HUES48 (cell line): ENCODE results near the gene RMND5B.

Experiments used
- H3K27ac ChIP-seq: one replicate; pipeline ENCODE4 v1.7.0; 2013; ENCODE audit warnings: low read depth, low read length, inconsistent platforms
- H3K27me3 ChIP-seq: 2 replicates; pipeline ENCODE4 v1.6.1; 2013; ENCODE audit warnings: mild to moderate bottlenecking, low read length; ENCODE audit not compliant: control insufficient read depth, insufficient read depth
- H3K36me3 ChIP-seq: 2 replicates; pipeline ENCODE4 v1.6.1; 2013; ENCODE audit warnings: low read length; ENCODE audit not compliant: control insufficient read depth, insufficient read depth
- H3K4me1 ChIP-seq: 2 replicates; pipeline ENCODE4 v1.6.1; 2013; ENCODE audit warnings: mild to moderate bottlenecking, low read length; ENCODE audit not compliant: control insufficient read depth, insufficient read depth
- H3K4me3 ChIP-seq: 2 replicates; pipeline ENCODE4 v1.5.1; 2013; ENCODE audit warnings: mild to moderate bottlenecking, low read depth, low read length
- H3K9ac ChIP-seq: 2 replicates; pipeline ENCODE4 v1.6.1; 2013; ENCODE audit warnings: mild to moderate bottlenecking, low read depth, low read length, moderate library complexity
- H3K9me3 ChIP-seq: 2 replicates; pipeline ENCODE4 v1.6.1; 2013; ENCODE audit warnings: low read length; ENCODE audit not compliant: control insufficient read depth, insufficient read depth

RMND5B gene

GRCh38 chr5:178153530-178154340 lies 22.9 kb downstream of the RMND5B start, which contains the start of gene NHP2:
TSS of gene NHP2 (minus strand) at chr5:178153885. CDS start at chr5:178153817, 68 bp downstream.
- Histone ChIP-seq H3K9me3 (no peaks in the 10 kb centered on the region), H3K4me1 (no peaks in the 10 kb centered on the region; the same call in 1 of the 2 replicates), H3K9ac (peak within 1 kb of the TSS; percentile 82), H3K36me3 (peaks cover 38% of the 10 kb centered on the region), H3K27ac (peak within 1 kb of the TSS; percentile 76), H3K4me3 (peak within 1 kb of the TSS; percentile 89), H3K27me3 (no peaks in the 10 kb centered on the region)

- peaks cover 24% of the 10 kb centered on the region for H3K36me3 ChIP-seq
- no peak overlapping the region for H3K4me3 ChIP-seq
- H3K4me1 ChIP-seq, result no peaks in the 10 kb centered on the region; the same call in 1 of the 2 replicates
- H3K9me3 ChIP-seq, result no peaks in the 10 kb centered on the region
- H3K27me3 ChIP-seq, result no peaks in the 10 kb centered on the region
- H3K9ac ChIP-seq, result no peak overlapping the region
- no peak overlapping the region for H3K27ac ChIP-seq
Measured at GRCh38 chr5:178155065-178155464, 24.3 kb downstream of the RMND5B start.

- H3K4me1 ChIP-seq, result no peaks in the 10 kb centered on the region; the same call in 1 of the 2 replicates
- H3K9me3 ChIP-seq, result no peaks in the 10 kb centered on the region
- H3K36me3 ChIP-seq, result no peaks in the 10 kb centered on the region
- no peak overlapping the region for H3K27ac ChIP-seq
- H3K4me3 ChIP-seq, result no peak overlapping the region
- H3K27me3 ChIP-seq, result no peaks in the 10 kb centered on the region; the same call in 1 of the 2 replicates
- no peak overlapping the region for H3K9ac ChIP-seq
Measured at GRCh38 chr5:178160176-178160575, 29.4 kb downstream of the RMND5B start.

- Histone ChIP-seq H3K4me1 (no peaks in the 10 kb centered on the region; the same call in 1 of the 2 replicates), H3K36me3 (no peaks in the 10 kb centered on the region), H3K27me3 (no peaks in the 10 kb centered on the region; the same call in 1 of the 2 replicates), H3K4me3 (no peak overlapping the region), H3K9me3 (no peaks in the 10 kb centered on the region), H3K27ac (no peak overlapping the region), H3K9ac (no peak overlapping the region)
Measured at GRCh38 chr5:178162481-178162880, 31.7 kb downstream of the RMND5B start.

DNA sequence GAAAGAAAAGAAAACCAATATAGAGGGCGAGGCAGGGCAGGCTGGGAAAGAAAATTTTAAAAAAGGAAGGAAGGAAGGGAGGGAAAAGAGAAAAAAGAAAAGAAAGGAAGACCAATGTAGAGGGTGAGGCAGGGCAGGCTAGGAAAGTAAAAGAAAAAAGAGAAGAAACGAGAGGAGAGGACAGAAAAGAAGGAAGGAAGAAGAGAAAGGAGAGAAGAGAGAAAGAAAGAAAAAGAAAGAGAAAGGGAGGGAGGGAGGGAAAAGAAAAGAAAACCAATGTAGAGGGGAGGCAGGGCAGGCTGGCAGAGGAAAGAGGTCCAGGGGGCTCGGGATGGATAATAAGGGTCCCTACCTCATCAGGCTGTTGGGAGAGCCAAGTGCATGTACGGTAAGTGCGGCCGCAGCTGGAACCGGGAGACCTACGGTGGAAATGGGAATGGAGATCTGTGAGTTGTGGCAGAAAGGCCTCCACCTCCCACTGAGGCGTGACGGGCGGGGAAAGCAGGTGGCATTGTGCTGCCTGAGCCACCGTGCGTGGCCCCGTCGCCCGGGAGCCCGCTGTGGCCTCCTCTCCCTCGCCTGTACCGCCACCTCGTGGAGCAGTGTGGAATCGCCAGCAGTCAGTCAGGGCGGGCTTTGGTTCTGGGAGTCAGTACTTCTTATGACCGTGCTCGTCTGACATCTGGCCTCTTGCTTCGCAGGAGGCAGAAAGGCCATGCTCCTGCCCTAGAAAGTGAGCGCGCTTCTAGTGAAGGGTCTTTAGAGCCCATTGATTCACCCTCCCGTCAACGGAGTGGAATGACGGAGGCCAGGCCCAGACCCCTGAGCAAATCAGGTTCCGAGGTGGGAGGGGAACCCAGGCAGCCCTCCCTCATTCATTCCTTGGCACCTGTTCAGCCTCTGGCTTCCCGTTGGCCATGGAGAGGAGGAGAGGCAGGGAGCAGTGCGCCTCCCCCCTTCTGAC lies 33.2 kb downstream of the RMND5B start:
- Histone ChIP-seq H3K27ac (no peak overlapping the region), H3K4me3 (peak overlapping the region; percentile 46), H3K4me1 (no peaks in the 10 kb centered on the region; the same call in 1 of the 2 replicates), H3K36me3 (no peaks in the 10 kb centered on the region), H3K9me3 (no peaks in the 10 kb centered on the region), H3K27me3 (no peaks in the 10 kb centered on the region; the same call in 1 of the 2 replicates), H3K9ac (no peak overlapping the region)

DNA sequence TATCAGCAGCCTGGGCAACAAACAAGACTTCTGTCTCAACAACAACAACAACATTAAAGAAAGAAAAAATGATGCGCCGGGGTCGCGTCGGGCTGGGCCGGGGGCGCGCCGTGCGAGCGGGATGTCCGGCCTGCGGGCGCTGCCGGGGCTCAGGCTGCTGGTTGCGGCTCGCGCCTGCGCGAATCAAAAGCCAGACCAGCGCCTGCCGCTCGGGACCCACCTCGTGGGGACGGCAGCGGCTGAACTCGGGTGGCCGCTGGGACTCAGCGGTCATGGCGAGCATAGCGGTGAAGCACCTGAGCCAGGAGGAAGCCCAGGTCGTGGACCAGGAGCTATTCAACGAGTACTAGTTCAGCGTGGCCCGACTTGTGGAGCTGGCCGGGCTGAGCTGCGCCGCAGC lies 34.8 kb downstream of the RMND5B start:
- no peaks in the 10 kb centered on the region; the same call in 1 of the 2 replicates for H3K27me3 ChIP-seq
- H3K4me3 ChIP-seq, result no peak overlapping the region
- H3K4me1 ChIP-seq, result peaks cover 4% of the 10 kb centered on the region; the same call in 1 of the 2 replicates
- H3K27ac ChIP-seq, result no peak overlapping the region
- no peaks in the 10 kb centered on the region for H3K9me3 ChIP-seq
- no peak overlapping the region for H3K9ac ChIP-seq
- no peaks in the 10 kb centered on the region for H3K36me3 ChIP-seq

DNA sequence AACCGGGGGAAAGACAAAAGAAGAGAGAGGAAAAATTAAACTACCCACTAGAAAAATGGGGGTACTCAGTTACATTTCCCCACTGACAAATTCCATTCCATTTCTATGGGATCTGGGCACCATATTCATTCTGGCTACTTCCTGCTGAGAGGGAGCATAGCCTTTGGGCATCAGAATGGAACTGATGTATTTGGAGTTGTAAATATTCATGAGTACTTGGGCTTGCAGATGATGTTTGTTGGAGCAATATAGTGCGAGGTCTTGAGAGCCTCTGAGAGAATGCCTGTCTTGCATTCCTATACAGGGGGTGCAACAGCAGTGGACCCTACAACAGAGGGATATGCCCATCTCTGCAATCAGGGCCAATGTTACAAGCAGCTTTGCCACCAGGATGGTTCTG lies 39.6 kb downstream of the RMND5B start:
- Histone ChIP-seq H3K9me3 (no peaks in the 10 kb centered on the region), H3K36me3 (no peaks in the 10 kb centered on the region), H3K27ac (no peak overlapping the region), H3K4me3 (no peak overlapping the region), H3K27me3 (no peaks in the 10 kb centered on the region), H3K9ac (no peak overlapping the region), H3K4me1 (peaks cover 5% of the 10 kb centered on the region; the same call in 1 of the 2 replicates)

GRCh38 chr5:178174456-178174855 lies 43.6 kb downstream of the RMND5B start:
- H3K4me1 ChIP-seq, result peaks cover 16% of the 10 kb centered on the region
- H3K9me3 ChIP-seq, result no peaks in the 10 kb centered on the region
- H3K27ac ChIP-seq, result no peak overlapping the region
- H3K36me3 ChIP-seq, result no peaks in the 10 kb centered on the region
- no peak overlapping the region for H3K4me3 ChIP-seq
- H3K9ac ChIP-seq, result no peak overlapping the region
- no peaks in the 10 kb centered on the region for H3K27me3 ChIP-seq

- Histone ChIP-seq H3K4me3 (no peak overlapping the region), H3K9ac (no peak overlapping the region), H3K27me3 (no peaks in the 10 kb centered on the region), H3K9me3 (no peaks in the 10 kb centered on the region), H3K27ac (no peak overlapping the region), H3K4me1 (peaks cover 18% of the 10 kb centered on the region), H3K36me3 (no peaks in the 10 kb centered on the region)
Measured at GRCh38 chr5:178176791-178177190, 46.0 kb downstream of the RMND5B start.

DNA sequence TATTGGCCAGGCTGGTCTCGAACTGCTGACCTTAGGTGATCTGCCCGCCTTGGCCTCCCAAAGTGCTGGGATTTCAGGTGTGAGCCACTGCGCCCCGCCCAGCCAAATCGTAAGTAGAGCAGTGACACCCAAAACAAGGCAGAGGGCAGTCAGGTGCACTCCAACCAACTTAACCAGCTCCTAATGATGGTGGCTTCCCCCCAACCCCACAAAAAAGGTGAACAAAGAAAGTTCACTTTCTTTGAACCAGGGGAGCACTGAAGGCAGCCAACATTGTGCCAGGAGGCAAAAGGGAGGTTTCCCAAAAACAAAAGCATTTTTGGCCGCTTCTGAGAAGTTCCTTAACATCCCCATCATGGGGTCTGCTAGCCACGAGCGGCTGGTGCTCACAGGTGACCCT lies 46.8 kb downstream of the RMND5B start:
- Histone ChIP-seq H3K9me3 (no peaks in the 10 kb centered on the region), H3K27me3 (no peaks in the 10 kb centered on the region), H3K4me1 (peaks cover 25% of the 10 kb centered on the region), H3K4me3 (no peak overlapping the region), H3K9ac (0 out of 2 replicates have a peak overlapping the region, but pooled peaks have one; percentile 5), H3K36me3 (no peaks in the 10 kb centered on the region), H3K27ac (no peak overlapping the region)
